Measurements from ENCODE around the gene TMEM127. TPM values are rescaled to one million over a fixed set of nuclear protein-coding genes. Genes with fewer than 3 reads are reported as not detected.
"Not testable (repeated sequence)": the region's sequence is repeated elsewhere in the genome, so short reads cannot be mapped to it uniquely, and the experiment has no call there.

The TMEM127 gene
- total and polyA plus RNA-seq, 11 donors = 18.6 to 134 (median 103) TPM

DNA sequence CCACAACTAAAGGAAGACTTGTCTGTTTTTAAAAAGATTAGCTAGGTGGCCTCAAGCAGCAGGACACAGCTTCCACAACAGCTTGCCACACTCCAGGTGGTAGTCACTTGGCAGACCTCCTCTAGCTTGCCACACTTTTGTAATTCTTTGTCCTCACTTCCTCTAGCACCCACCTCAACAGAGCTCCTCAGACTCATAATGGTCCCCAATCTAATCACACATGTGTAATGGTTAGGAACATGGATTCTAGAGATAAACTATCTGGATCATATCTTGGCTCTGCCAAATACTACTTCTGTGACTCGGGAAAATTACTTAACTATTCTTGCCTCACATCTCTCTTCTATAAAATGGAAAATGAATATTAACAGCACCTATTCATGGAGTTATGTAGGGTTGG is 36.1 kb upstream of the TMEM127 start:
- DNase-seq = no peak
- 56 to 72% (median 58%) methylated on average over 1 of the region's 1 CpG for WGBS, 4 donors
- intact Hi-C loops (cut with DNase I) = loop anchor here in 6 of 10 donors (5.0 to 10.0 kb wide), 4 partner anchors 35 to 205 kb away; partner anchors contain the start of genes NEURL3 (in 4 of the 6), CIAO1 (in 2 of the 6) and TMEM127 (in 2 of the 6)
- Histone ChIP-seq H3K4me3 (no peak overlapping the region), H3K27me3 (no peaks in the 10 kb centered on the region), H3K27ac (no peak overlapping the region), H3K36me3 (peaks cover 4 to 78% (median 72%) of the 10 kb centered on the region in 9 donors), H3K9me3 (no peaks in the 10 kb centered on the region), H3K4me1 (peaks cover 0 to 31% (median 19%) of the 10 kb centered on the region in 12 donors)
- no peak for TF ChIP-seq POLR2A (IDR thresholded peaks at IDR 0.05)
- TF ChIP-seq, protein P1, sequence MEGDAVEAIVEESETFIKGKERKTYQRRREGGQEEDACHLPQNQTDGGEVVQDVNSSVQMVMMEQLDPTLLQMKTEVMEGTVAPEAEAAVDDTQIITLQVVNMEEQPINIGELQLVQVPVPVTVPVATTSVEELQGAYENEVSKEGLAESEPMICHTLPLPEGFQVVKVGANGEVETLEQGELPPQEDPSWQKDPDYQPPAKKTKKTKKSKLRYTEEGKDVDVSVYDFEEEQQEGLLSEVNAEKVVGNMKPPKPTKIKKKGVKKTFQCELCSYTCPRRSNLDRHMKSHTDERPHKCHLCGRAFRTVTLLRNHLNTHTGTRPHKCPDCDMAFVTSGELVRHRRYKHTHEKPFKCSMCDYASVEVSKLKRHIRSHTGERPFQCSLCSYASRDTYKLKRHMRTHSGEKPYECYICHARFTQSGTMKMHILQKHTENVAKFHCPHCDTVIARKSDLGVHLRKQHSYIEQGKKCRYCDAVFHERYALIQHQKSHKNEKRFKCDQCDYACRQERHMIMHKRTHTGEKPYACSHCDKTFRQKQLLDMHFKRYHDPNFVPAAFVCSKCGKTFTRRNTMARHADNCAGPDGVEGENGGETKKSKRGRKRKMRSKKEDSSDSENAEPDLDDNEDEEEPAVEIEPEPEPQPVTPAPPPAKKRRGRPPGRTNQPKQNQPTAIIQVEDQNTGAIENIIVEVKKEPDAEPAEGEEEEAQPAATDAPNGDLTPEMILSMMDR (IDR thresholded peaks at IDR 0.05) = no peak
- no peak for ATAC-seq

DNA sequence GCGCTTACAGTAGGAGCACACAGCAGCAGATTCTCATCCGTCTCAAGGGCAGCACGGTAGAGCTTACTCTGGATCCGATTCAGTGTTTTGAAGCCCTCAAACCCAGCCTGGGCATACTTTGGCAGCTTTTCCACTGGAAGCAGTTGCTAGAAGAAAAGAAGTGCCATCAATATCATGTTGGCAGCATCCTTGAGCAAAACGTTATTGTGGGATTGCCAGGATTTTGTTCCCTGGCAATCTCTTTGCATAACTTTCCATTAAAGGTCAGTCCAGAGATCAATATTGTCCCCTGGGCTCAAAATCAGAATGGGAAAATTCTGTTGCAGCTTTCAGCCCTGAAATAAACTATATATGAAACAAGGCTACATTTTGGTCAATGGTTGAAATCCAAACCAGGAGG is 31.1 kb upstream of the TMEM127 start:
- H3K27me3 ChIP-seq = no peaks in the 10 kb centered on the region
- no peaks in the 10 kb centered on the region for H3K9me3 ChIP-seq
- peaks cover 4 to 100% (median 100%) of the 10 kb centered on the region in 9 donors for H3K36me3 ChIP-seq
- H3K4me1 ChIP-seq = peaks cover 0 to 5% (median 0%) of the 10 kb centered on the region in 12 donors
- no peak overlapping the region for H3K4me3 ChIP-seq
- H3K27ac ChIP-seq = no peak overlapping the region
- intact Hi-C loops (cut with DNase I) = no loop called here
- TF ChIP-seq, protein P1 (IDR thresholded peaks at IDR 0.05) = no peak
- TF ChIP-seq POLR2A (IDR thresholded peaks at IDR 0.05) = no peak
- DNase-seq = no peak
- no peak for ATAC-seq
- 84 to 94% (median 88%) methylated on average over 5 of the region's 5 CpGs for WGBS, 4 donors

DNA sequence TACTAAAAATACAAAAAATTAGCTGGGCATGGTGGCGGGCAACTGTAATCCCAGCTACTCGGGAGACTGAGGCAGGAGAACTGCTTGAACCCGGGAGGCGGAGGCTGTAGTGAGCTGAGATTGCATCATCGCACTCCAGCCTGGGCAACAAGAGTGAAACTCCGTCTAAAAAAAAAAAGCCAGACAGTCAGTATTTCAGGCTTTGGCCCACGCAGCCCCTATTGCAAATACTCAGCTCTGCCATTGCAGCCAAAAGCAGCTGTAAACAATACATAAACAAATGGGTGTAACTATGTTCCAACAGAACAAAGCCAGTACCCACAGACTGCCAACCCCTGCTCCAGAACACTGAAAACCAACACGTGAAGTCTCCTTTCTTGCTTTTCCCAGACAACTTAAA is 28.5 kb upstream of the TMEM127 start:
- 91 to 93% (median 91%) methylated on average over 8 of the region's 8 CpGs for WGBS, 4 donors
- peaks cover 4 to 100% (median 100%) of the 10 kb centered on the region in 9 donors for H3K36me3 ChIP-seq
- H3K27me3 ChIP-seq; H3K9me3 ChIP-seq; H3K4me3 ChIP-seq; intact Hi-C loops (cut with DNase I); H3K4me1 ChIP-seq; H3K27ac ChIP-seq; ATAC-seq; DNase-seq: not testable (repeated sequence)

GRCh38 chr2:96291751-96292150 is 26.0 kb upstream of the TMEM127 start:
- intact Hi-C loops (cut with DNase I) = no loop called here
- ATAC-seq = no peak
- H3K9me3 ChIP-seq = no peaks in the 10 kb centered on the region
- DNase-seq = no peak
- H3K4me1 ChIP-seq = no peaks in the 10 kb centered on the region
- no peak overlapping the region for H3K4me3 ChIP-seq
- 86 to 93% (median 90%) methylated on average over 3 to 5 of the region's 5 CpGs for whole genome bisulfite sequencing, 4 donors
- H3K27me3 ChIP-seq = no peaks in the 10 kb centered on the region
- no peak overlapping the region for H3K27ac ChIP-seq
- TF ChIP-seq, protein P1 (IDR thresholded peaks at IDR 0.05) = no peak
- TF ChIP-seq POLR2A (IDR thresholded peaks at IDR 0.05) = no peak
- peaks cover 0 to 100% (median 100%) of the 10 kb centered on the region in 9 donors for H3K36me3 ChIP-seq

DNA sequence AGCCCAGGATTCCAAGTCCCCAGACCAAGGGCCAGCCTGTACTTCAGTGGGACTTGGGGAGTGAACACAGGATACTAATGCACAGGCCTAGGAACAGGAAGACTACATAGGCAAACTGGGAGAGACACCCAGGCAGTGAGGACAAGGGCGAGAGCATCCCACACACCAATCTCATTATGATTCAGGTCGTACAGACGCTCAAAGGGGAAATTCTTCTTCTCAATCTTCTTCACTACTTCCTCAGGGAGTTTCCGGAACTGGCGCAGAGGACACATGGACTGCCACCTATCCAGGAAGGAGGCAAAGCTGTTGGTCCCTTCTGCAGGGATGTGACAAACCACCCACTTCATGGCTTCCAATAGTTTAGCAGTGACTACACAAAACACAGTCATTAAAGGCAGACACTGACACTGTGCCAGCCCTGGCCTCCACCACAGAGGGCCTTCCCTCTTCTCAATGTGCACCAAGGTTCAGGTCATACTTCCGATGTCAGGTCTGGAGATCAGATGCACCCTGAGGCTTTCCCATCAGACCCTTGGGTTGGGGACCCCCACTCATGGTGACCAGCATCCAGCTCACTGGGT is 21.6 kb upstream of the TMEM127 start:
- Histone ChIP-seq H3K36me3 (peaks cover 0 to 100% (median 100%) of the 10 kb centered on the region in 9 donors), H3K27ac (no peak overlapping the region), H3K27me3 (no peaks in the 10 kb centered on the region), H3K9me3 (no peaks in the 10 kb centered on the region), H3K4me3 (no peak overlapping the region), H3K4me1 (no peaks in the 10 kb centered on the region)
- no peak for TF ChIP-seq POLR2A (IDR thresholded peaks at IDR 0.05)
- TF ChIP-seq, protein P1 (IDR thresholded peaks at IDR 0.05) = no peak
- no peak for ATAC-seq
- 79 to 88% (median 86%) methylated on average over 6 of the region's 6 CpGs for whole genome bisulfite sequencing, 4 donors
- intact Hi-C loops (cut with DNase I) = no loop called here
- no peak for DNase-seq

Measured in heart left ventricle (tissue), 16 donors.